ENCODE results near the gene ZFAND3. TPM values are rescaled to one million over a fixed set of nuclear protein-coding genes. Genes with fewer than 3 reads are reported as not detected.

The ZFAND3 gene
- polyA plus RNA-seq, 12 donors, result 58.3 to 119 (median 95.8) TPM; not detected in 1

DNA sequence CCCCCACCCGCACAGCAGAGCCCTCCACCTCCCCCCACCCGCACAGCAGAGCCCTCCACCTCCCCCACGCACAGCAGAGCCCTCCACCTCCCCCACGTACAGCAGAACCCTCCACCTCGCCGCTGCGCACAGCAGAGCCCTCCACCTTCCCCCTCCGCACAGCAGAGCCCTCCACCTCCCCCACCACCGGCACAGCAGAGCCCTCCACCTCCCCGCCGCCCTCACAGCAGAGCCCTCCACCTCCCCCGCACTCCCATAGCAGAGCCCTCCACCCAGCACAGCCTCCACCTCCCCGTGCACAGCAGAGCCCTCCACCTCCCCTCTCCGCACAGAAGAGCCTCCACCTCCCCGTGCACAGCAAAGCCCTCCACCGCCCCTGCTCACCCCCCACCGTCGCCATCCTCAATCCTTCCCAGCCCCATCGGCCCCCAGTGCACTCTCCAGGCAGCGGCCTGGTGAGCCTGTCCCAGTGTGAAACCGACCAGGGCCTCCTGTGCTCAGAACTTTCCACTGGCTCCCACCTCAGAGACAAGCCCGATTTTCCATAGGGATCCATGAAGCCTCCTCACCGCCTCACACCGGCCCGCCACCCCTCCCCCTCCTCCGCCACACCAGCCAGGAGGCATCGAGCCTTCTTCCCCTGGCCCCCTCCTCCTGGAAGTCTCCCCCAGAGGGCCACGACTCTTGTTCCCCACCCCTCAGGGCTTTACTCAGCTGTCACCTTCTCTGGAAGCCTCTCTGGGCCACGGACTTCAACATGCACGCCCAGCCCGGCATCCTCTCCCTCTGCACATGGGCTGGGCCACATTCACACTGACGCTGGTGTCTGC lies 347.1 kb downstream of the ZFAND3 start:
- DNase-seq, result no peak

- no peak for DNase-seq
Measured at GRCh38 chr6:38167598-38167997, 348.1 kb downstream of the ZFAND3 start.

- DNase-seq, result no peak
Measured at GRCh38 chr6:38168126-38168525, 348.6 kb downstream of the ZFAND3 start.

DNA sequence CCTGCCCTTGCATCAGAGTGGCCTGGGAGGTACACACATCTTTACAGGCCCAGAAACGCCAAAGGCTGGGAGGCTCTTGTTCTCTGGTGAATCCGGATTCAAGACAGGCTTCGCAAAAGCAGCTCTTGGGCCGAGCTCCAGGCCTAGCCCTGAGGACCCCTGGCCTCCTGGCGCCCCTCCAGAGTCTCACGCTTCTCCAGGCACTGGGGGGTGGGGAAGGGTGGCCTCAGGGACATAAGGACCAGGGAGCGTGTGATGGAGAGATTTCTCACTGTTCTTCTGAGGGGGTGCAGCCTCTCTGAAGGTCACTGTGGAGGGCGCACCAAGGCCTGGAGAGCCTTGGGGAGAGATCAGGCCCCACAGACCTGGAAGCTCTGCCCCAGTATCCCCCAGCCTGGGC lies 349.2 kb downstream of the ZFAND3 start:
- DNase-seq, result no peak

DNA sequence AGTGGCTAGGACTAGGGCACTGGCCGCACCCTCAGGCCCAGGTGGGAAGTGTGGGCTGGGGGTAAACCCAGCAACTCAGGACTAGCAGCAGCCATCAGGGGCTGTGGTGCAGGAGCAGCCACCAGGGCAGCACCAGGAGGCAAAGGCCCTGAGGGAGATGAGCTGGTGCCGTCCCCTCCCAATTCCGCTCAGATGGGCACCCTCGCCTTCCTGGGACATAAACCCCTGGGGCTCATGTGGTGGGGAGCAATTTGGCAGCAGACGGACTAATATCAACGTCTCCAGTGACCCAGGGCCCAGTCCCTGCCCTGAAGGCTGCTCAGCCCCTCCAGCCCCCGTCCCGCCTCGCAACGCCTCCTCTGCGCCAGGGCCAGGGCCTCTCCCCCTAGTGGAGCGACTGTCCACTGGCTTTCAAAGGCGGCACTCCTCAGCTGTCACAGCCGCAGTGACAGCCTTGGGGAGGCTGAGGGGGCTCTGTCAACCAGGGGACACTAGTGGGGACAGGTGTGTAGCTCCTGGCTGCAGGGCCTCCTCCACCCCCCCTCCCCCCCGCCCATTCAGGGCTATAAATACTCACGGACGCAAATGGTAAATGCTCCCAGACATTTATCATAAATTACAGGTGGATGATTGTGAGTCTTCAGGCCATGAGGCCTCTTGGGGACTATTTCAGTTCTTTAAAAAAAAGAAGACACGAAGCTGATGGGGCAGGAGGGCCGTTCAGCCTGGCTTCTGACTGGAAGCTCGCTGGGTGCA lies 349.9 kb downstream of the ZFAND3 start:
- DNase-seq, result no peak

DNA sequence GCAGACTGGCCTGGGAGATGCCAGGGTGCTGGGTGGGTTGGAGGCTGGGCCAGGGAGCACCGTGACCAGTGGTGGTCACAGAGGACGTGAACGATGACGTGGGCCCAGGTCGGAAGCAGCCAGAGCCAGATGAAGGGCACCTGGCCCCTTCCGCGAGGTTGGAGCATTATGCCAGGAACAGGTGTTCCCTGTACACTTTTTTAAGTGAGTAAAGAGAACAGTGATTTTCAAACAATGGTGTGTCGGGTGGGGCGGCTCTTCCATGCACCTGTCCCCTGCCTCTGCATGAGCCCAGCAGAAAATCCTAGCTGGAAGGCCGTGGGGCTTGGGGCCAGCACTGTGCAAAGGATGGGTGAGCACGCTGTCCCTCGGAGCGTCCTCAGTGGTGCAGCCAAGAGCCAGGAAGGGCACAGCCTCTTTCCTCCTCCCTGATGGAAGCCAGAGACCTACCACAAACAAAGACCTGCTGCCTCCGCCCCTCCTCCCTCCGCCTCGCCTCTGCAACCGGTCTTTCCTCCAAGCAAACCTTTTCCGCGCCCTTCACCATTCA lies 350.5 kb downstream of the ZFAND3 start:
- DNase-seq, result no peak

DNA sequence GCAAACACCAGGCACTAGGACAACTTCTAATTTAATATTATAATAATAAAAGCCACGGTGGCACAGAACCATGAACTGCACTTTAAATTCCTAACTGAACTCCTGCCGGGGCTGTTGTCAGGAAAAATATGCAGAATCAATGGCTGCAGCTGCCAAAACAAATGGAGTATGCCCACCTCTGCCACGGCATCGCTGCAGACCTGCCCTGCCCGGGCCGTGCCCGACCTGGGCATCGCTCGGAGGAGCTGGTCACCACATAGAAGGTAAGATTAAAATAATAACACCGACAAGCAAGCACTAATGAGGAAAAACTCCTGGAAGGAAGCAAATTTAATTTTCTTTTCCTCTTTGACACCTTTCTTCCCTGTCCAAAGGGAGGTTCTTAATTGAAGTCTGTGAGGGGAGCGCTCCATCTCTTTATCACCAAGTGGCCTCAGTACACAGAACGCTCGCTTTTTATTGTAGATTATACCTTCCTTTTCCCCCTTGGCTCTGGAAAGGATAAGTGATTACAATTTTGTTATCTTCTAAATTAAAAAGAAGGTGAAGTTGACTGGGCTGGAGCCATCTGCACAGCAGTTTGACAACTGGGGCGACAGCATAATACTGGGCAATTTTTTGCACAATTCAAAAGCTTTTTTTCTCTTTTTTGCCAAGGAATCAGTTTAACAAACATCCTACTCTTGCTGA lies 351.3 kb downstream of the ZFAND3 start:
- DNase-seq, result no peak

DNA sequence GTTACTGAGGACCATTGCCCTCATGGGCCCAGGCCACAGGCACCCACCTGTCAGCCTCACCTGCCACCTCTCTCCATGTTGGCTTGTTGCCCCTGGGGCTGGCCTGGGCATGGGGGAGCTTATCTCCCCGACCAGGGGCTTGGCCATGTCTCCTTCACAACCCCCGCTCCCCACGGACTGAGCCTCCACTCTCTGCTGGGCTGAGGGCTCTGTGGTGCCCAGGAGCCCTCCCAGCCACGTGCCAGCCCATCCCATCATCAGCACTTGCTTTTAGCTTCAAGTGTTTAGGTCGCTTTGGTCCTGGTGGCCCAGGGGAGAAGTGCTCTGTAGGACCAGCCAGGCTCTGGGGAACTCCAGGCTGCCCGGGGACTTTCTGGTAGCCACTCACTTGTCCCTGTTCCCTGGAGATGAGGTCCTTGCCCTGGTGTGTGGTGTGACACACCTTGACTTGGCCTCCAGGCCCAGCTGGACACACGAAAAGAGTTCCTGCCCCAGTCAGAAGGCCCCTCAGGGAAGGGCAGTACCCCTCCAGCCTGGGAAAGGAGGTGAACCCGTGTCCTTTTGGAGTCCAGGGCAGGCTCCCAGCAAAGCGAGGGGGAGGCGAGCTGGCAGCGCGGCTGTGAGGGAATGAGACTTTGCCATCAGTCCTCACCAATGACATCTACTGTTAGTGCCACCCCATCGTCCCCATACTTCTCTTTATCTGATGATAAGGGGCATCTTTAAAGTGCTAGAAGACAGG lies 352.6 kb downstream of the ZFAND3 start:
- no peak for DNase-seq

GRCh38 chr6:38172739-38173410 lies 353.3 kb downstream of the ZFAND3 start:
- no peak for DNase-seq

DNA sequence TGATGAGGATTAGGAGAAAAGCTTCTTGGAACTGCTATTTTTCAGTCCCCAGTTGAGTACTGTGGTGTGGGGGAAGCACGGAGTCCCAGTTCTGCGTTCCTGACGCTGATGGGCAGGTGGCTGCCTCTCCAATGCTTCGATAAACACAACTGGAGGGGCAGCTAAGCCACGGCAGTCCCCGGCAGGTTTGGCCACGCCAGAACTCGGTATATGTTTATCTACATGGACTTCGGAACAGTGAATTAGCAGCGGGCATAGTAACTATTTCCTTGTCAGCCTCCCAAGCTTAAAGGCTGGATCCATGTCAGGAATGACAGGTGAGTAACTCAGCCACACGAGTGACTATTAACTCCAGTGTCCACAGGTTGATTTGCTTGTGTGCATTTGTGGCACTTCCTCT lies 354.4 kb downstream of the ZFAND3 start:
- no peak for DNase-seq

- DNase-seq, result no peak
Measured at GRCh38 chr6:38174315-38174714, 354.8 kb downstream of the ZFAND3 start.

DNA sequence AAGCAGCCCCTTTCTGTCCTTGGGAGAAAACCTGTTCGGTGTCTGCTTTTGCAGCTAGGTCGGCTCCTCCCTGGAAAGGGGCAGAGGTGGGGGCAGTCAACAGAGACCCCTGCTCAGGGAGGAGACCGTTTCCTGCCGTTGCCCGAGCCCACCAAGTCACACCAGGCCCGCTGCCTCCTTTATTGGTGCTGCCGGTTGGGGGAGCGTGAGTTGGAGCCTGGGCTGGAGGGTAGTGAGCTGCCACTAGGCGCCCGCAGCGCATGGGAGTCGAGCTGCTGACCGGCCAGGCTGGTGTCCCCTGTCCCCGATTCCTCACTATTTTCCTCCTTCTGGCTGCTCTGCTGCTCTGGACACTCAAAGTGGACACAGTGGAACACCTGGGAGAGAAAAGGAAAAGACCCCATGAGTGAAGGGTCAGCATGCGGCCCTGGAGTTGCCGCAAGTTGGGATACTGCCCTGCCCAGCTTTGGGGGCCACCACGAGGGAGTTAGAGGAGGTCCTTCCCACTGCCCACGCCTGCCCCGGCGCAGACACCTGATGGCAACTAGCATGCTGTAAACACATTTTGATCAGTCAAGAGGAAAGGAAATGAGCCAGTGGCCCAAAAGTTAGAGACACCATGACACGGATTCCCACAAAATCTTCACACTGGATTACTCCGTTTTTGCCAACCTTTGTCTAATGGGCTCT lies 355.4 kb downstream of the ZFAND3 start:
- no peak for DNase-seq

DNA sequence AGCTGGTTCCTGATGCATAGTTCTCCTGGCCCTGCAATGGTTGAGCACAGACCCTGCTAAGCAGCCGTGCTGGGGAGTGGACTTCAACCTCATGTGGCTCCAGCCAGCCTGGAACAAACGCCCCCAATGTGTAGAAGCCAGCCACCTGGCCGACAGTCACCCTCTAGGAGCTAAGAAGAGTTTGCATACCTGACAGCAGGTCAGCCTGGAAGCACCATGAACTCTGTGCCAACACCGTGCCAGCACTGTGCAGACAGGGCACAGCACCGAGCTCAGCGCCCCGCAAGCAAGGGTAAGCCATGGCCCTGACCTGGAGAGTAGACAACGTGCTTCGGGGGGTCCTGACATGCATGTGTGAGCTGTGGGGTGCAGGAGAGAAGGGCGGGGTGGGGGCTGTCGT lies 356.3 kb downstream of the ZFAND3 start:
- no peak for DNase-seq

DNA sequence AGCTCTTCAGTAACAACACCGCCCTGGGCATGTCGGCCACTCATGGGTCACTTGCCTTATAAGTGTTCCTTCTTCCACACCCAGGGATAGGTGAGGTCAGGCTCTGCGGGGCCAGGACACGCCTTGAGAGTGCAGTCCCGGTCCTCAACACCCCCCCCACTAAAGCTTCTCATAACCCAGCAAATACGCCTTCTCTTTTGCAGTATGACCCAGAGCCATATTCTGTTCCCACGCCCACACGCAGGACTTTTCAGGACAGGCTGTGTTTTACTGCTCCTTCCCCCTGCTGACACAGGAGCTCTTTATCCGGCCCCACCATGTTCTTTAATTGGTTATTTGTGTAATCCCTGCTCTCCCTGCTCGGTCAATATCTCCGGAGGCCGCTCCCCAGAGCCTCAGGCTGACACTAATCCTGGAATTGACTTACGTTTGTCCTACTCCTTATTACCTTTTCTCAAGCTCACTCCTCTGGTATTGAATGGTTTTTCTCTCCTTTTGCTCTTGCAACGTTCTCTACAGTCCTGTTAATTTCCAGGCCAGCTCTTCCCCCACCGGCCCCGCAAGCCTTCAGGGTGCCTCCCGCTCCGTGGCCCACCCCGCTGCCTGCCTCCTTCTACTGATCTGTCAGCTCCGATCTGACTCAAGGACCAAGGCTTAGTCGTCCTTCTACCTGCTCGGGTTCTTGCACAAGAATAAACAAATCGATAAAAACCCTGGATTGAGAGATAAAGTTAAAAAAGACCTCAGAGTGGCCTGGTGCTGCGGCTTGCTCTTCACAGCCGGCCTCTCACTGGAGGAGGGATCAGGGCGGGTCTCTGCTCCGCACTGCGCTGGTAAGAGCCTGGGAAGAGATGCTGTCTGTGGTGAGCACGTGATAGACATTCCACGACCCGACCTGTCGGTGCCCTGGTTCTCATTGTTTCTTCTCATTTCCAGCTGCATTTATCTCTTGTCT lies 357.5 kb downstream of the ZFAND3 start:
- DNase-seq, result no peak

DNA sequence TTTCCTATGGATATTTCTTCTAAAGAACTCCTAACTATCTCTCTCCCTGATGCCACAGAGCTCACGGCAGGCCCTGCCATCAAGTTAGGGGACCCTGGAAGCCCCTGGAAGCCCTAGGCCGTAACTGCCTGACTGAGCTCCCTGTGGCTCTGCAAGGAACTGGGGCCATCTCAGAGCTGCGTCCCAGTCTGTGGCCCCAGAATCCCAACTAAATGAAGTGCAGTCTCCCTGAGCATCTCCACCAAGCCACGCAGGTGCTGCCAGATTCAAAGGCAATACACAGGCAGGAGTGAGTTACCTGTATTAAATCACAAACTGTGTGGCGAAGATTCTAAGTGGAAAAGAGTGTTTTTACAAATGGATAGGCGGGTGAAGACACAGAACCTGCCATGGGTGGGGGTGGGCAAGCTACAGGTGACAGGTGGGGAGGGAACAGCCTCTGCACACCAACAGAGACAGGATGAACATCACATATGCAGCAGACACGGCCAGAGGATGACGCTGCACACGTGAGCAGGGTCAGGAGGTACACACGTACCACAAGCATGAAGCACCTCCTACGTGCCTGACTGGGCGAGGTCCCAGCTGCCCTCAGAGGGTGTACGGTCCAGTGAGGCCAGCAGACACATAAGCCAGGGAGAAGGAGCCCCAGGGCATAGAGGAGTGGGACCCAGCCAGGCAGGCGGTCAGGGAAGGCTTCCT lies 358.5 kb downstream of the ZFAND3 start:
- no peak for DNase-seq

DNA sequence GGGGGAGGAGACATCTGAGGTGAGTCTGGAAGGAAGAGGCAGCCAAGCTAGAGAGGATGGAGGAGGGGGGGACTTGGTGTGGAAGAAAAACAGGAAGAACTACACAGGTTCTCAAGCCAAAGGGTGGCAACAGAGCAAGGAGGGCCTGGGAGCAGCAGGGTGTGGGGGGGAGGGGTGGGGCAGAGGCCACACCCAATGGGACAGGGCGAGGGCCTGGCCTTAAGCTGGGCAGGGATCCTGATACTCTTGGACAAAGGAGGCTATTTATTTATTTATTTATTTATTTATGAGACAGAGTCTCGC lies 359.0 kb downstream of the ZFAND3 start:
- DNase-seq, result no peak

- no peak for DNase-seq
Measured at GRCh38 chr6:38179300-38179699, 359.8 kb downstream of the ZFAND3 start.

DNA sequence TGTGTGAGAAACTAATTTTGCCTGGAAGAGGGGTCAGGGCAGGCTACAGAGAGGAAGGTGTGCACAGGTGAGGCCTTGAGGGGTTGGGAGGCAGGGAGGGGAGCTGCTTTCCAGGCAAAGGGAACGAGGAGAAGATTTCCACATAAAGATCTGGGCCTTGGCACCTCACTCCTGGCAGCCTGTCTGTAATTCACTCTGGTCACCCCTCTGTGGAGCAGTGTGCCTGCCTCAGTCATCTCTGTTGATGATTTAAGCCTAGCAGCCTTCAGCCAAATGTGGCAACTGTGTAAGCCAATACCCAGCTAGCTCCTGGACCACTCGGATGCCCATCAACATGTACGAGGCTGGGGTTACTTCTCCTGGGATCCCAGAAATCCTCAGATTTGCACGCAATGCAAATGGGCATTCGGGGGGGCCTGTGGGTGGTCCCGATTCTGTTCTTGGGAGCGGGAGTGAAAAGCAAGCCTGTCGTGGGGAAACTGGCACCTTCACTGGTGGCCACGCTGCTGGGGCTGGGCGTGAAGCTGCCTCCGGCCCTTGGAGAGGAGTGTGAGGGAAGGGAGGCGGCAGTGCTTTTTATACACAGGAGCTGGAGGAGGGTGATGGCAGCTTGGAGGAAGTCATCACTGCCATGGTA lies 360.4 kb downstream of the ZFAND3 start:
- DNase-seq, result no peak

Data from muscle of arm (tissue), 12 donors.